SHP77 (cell line): ENCODE results near the gene ASCL5.
A peak's percentile ranks its signal among the peaks of the same experiment; 100 is the strongest.

ENCODE experiments used
- DNase-seq, 2 experiments: peaks; one replicate each; lab custom pipeline; 2025; lab: John Stamatoyannopoulos, UW

ASCL5 gene

GRCh38 chr1:201085902-201086735, 40.9 kb downstream of the ASCL5 start:
- DNase-seq, result peak; percentile 7 to 14

DNA sequence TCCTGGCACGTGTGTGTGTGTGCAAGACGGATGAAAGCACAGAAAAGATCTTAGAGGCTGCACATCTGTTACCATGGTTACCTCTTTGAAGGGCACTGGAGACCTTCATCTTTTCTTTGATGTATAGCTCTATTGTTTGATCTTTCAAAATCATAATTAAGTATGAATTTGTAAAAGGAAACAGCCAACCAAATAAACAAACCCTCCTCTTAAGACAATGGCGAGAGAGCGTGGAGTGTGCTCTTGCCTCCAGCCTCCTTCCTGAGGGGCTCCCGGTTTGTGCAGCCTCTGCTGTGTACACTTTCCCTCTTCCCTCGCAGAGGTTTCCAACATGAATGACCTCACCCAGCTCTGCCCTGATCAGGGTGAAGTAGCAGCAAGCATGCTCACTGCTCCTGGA, 42.7 kb downstream of the ASCL5 start:
- peak in 1 of 2 experiments; percentile 12 for DNase-seq

DNA sequence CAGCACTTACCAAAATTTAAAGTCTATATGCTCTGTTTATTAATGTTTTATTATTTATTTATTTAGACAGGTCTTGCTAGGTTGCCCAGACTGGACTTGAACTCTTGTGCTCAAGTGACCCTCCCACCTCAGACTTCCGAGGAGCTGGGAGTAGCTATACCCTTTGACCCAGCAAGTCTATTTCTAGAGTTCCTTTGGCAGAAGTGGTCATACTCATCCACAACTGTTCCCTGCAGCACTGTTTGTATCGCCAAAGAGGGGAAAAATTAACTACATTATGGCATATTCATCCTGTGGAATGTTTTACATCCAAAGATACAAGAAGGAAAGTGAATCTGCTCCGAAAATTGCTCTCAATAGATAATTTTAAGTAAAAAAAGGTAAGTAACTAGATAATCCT, 43.2 kb downstream of the ASCL5 start:
- no peak for DNase-seq

DNA sequence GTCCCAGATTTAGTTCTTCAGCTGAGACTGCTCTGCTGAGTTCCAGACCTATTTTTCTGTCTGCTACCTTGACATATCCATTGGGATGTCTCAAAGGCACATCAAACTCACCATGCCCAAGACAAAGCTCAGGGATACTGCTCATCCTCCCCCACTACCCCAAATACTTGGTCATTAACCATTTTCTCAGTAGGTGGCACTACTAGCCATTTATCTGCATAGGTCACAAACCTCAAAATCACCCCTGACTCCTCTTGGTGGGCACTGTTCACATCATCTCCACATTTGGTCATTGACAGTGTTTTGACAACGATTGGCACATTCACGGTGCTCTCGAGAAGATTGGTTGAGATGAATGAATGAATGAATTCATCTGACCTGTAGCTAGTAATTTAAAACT, 46.8 kb downstream of the ASCL5 start:
- no peak for DNase-seq

GRCh38 chr1:201077736-201078135, 49.2 kb downstream of the ASCL5 start:
- no peak for DNase-seq

DNA sequence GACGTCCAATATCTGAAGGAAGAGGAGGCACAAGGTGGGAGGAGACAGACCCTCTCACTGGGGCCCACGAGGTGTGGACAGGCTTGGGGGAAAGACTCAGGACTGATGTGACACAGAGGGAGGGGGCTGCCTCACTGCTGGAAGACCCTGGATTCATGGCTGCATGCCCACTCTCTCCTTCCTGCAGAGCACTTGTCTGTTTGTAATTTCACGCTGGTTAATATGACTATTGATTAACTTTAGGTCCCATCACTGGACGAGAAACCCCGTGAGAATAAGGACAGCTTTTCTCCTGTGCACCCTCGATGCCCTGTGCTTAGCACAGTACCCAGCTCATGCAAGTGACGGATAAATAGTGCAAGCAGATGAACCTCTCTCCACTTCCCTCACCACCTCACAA, 49.9 kb downstream of the ASCL5 start:
- DNase-seq, result no peak

DNA sequence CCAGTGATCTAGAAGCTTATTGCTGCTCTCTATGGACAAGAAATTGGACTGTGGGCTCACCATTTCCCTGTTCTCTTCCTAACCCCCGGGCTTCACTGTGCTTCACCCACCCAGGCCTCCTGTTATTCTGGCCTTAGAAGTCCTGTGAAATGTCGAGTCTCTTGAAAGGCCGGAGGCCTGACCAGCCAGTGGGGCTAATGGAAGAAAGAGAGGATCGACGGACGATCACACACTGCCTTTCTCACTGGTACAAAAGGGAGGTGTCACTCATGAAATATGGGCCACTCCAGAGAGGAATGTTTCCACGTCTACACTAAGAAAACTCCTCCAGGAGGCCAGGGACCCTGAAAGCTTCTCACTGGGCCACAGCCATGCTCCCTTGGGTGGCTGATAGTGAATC, 50.9 kb downstream of the ASCL5 start:
- DNase-seq, result no peak

- no peak for DNase-seq
These were observed 53.0 kb downstream of the ASCL5 start for GRCh38 chr1:201074018-201074417.

DNA sequence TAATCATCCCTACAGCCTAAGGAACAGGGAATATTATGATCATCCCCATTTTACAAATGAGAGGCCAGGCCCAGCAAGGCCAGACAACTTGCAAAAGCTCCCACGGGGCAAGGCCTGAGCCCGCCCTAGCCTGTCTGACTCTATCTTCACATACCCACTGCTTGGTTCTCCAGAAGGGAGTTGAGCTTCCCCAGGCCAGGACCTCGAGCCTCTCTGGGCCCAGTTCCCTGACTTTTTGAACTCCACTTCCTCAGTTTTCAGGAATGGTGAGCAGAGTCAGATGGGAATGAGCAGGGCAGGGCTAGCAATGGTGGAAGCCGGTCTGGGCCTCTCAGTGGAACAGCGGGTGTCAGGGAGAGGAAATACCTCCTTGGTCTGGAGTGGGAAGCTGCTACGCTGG, 54.1 kb downstream of the ASCL5 start:
- DNase-seq, result no peak

DNA sequence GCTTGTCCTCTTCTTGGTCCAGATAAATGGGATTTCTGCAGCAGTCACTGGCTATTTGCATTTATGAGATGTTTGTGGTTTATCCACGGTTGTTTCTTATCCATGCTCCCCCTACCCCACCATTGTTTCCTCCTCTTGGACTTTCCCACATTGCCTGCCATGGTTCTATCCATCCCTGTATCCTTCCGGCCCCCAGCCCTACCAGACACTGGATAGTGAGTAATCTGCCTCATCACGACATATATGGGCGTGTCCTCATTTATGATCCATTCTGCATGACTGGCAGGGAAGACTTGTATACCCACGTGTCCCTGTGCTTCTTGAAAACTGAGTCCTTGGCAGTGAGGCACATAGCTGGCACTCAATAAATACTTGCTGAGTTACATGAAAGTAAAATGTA, 54.8 kb downstream of the ASCL5 start:
- peak in 1 of 2 experiments; percentile 10 for DNase-seq

DNA sequence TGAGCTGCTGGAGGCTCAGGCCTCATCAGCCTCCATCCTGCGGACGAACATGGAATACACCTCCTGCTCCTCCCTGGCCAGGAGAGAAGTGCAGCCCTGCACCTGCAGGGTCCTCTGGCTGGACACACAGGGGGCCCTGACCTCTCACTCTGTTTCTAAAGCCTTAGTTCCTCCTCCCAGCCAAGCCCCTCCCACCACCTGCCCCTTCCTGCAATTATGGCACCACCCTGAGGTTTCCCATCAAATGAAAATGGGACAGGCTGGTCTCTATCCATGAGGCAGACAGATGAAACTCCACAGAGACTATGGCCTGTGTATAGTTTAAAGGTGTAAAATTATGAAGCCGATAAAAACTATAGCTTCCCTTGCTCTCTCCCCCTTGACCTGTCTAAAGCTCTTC, 57.3 kb downstream of the ASCL5 start:
- DNase-seq, result peak in 1 of 2 experiments; percentile 19

GRCh38 chr1:201068976-201069375, 58.0 kb downstream of the ASCL5 start:
- DNase-seq, result no peak

DNA sequence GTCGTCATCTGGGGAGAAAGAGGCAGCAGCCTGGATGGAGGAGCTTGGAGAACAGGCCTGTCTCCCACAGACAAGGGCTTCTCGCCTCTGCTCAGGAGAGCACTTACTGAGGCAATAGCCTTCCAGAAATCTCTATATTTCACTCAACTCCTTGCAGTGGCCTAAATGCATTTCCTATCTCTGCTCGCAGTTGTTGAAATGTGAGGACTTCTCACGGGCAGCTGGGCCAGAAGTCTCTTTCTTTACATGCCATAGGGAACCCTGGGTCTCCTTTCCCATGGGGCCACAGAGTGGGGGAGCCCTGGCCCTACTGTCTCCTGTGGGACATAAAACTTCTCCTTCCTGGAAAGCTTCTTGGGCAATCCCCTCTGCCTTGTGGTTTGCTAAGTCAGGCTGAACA, 60.0 kb downstream of the ASCL5 start:
- DNase-seq, result no peak

DNA sequence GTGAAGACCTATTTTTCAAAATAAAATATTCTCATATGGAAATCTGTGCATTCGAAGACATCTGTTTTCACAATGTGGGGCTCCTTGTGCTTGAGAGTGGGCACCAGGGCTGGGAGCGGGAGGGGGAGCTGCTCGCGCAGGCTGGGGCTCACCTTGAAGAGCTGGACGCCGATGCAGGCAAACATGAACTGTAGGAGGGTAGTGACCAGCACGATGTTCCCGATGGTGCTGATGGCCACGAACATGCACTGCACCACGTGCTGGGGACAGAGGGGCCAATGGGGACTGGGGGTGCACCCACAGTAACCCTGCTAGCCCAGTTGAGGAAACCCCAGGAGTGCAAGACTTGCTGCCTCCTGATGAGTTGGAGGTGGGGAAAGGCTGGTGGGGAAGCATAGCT, 61.3 kb downstream of the ASCL5 start:
- DNase-seq, result no peak

- no peak for DNase-seq
These were observed 62.2 kb downstream of the ASCL5 start for GRCh38 chr1:201064806-201065205.
